T-helper 2 cell treated with Interferon-gamma antibody and Interleukin-4, amounts not matched to agents 100 ng/mL and 5 ng/mL, for 36 hours (primary cell): ENCODE measurements around the gene TMEM59. TPM values are rescaled to one million over a fixed set of nuclear protein-coding genes. Genes with fewer than 3 reads are reported as not detected.
"Not testable (repeated sequence)": the region's sequence is repeated elsewhere in the genome, so short reads cannot be mapped to it uniquely, and the experiment has no call there.

ENCODE experiments used
- intact Hi-C: fragments of 100-400 bp; cut with micrococcal nuclease; formaldehyde crosslinking; loops from one replicate; pipeline ENCODE4 v1.15.1; 2023
- total RNA-seq: library from RNA; stranded (reverse); gene quantifications from 2 replicates; pipeline ENCODE4 v1.2.3, GENCODE V29; 2022

Gene TMEM59
- total RNA-seq, 1 donor from 2014 or later = 154 TPM

DNA sequence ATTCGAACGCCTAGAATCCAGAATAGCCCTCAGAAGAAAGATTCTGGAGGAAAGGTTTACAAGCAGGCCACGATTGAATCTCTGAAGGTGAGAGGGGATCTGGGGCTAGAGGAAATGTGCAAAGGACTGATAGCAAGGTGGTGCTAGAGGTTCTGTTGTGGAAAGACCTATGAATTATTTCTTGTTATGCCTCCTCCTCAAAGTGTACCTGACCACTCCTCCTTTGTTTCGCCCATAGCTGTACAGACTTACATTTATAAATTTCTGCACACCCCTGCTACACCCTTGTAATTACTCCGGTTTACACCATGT lies 1.4 kb upstream of the TMEM59 start:
- intact Hi-C loops = loop anchor here (5.0 to 10.0 kb wide), 3 partner anchors 433 to 750 kb away; partner anchors contain the start of genes LRP8 and TTC22

- intact Hi-C loops = loop anchor here (1.0 to 10.0 kb wide), 9 partner anchors 16 to 833 kb away; partner anchors contain the start of genes DHCR24, LRP8, LRRC42 and TTC22
Observed at GRCh38 chr1:54053745-54054437, 887 bp upstream of the TMEM59 start.

GRCh38 chr1:54052431-54052933 lies 522 bp downstream of the TMEM59 start:
- intact Hi-C loops = loop anchor here (2.0 to 10.0 kb wide), 5 partner anchors 435 to 834 kb away; partner anchors contain the start of genes DHCR24, LRP8, TTC22 and TTC4

DNA sequence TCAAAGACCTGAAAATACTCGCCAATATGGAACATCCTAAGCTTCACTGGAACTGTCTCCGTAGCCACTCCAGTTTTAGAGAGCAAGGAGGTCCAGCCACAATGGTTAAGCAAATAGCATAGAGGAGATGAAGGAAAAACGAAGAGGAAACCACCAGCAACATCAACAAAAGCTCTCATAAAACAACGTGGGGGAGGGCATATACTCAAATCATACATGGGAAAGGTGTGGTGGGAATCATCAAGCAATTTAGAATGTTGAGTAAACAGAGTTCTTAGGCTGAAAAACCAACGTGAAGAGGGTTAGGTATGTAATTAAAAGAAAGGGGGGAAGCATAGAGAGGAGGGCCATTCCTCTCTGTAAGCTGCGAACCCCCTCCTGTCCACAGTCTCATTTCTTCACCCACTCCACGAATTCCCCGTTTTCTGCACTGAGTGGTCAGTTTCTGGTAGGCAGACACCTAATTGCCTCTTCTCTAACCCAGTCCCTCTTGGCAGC lies 1.0 kb downstream of the TMEM59 start:
- intact Hi-C loops = loop anchor here (2.0 to 10.0 kb wide), 5 partner anchors 435 to 835 kb away; partner anchors contain the start of genes DHCR24, LRP8, TTC22 and TTC4

- intact Hi-C loops = loop anchor here (5.0 to 10.0 kb wide), 3 partner anchors 437 to 754 kb away; partner anchors contain the start of genes LRP8 and TTC22
Observed at GRCh38 chr1:54050435-54050834, 2.6 kb downstream of the TMEM59 start.

DNA sequence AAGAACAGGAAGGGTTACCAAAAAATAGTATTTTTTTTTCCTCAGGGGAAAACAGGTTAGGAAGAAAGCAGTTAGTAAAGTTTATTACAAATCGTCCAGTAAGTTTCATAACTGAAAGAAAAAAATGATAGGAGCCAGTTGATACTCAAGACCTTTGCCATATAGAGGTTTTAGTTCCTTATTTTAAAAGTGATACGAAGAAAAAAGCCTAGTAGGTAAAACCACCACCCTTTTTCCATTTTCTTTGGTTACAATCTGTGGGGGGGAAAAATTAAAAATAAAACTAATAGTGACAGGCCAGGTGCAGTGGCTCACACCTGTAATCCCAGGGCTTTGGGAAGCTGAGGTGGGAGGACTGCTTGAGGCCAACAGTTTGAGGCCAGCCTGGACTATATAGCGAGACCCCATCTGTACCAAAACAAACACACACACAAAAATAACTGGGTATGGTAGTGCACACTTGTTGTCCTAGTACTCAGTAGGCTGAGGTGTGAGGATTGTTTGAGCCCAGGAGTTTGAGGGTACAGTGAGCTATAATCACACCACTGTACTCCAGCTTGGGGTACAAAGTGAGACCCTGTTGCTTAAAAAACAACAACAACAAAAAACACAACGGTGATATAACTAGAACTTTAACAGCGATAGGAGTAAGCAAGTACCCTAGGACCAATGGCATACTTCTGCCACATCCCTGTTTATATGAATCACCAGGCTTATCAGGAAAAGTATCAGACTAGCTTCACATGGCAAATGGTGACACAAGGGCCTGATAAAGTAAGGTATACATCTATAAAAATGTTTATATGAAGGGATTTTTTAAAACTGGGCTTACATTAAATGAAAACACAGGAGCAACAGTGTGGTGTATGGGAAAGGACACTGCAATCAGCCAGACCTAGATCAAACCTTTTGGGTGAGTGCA lies 5.4 kb downstream of the TMEM59 start:
- intact Hi-C loops = no loop called here

DNA sequence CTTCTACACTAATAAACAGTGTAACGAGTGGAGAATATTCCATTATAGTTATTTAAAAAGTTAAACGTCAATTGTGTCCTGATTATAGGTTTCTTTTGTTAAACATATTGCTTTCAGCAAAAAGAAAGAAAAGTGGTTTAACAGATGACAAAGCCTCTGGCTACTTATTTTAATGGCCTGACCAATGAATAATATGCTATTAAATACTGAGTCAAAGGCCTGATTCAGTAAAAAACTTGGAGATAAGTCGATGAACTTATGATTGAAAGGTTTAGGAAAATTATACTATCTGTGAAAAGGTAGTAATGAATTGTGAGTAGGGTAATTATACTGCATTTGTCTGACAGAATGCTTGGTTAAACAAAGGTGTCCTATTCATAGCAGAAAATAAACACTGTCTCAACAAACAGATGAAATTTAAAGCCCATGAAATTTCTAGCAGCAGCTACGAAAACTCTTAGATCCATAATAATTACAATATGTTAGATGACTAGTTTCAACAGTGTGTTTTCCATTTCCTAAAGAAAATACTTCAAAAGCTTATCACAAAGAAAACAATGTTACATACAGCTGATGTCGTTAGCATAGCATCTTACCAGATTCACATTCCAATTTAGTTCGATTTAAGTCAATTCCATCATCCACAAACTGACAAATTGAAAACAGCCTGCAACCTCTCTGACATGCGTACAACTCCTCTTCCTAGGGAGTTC lies 6.2 kb downstream of the TMEM59 start:
- intact Hi-C loops = no loop called here

- intact Hi-C loops = no loop called here
Observed at GRCh38 chr1:54045496-54045895, 7.5 kb downstream of the TMEM59 start.

- intact Hi-C loops = no loop called here
Observed at GRCh38 chr1:54041806-54042205, 11.2 kb downstream of the TMEM59 start.

- intact Hi-C loops = no loop called here
Observed at GRCh38 chr1:54037476-54037875, 15.5 kb downstream of the TMEM59 start.

DNA sequence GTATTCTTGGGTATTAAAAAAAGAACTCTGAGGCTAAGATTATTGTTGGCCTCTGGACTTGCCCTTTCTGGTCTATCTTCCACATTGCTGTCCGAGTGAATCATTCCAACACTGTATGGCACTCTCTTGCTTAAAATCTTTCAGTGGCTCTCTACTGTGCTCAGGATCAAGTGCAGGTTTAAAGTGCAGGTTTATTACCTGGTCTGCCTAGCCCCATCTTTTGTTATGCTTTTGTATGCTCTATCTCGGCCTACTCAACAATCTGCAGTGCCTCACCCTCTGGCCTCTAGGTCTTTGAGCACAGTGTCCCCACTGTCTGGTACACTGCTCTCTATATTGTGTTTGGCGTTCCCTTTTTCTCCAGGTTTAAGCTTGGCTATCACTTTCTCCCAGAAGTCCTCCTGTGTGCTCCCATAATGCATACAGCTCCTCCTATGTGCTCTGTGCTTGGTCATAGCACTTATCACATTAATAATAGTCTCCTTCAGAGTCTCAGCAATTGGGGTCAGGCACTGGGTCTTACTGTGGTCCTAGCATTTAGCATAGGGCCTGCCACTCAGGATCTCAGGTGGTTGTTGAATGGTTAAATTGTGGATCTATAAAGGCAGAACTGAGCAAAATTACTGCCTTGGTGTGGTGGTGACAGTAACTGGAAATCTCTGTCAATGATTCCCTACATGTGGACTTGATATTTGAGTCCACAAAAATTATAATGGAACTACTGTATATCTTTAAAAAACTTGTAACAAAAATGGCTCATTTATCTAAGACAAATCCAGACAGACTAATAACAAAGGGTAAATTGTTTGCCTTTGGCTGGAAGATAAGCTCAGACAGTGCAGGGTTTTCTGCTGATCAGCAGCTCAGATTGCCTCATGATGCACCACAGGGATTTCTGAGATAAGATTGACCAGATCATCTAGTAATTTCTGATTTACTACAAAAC lies 24.4 kb downstream of the TMEM59 start:
- intact Hi-C loops = no loop called here

DNA sequence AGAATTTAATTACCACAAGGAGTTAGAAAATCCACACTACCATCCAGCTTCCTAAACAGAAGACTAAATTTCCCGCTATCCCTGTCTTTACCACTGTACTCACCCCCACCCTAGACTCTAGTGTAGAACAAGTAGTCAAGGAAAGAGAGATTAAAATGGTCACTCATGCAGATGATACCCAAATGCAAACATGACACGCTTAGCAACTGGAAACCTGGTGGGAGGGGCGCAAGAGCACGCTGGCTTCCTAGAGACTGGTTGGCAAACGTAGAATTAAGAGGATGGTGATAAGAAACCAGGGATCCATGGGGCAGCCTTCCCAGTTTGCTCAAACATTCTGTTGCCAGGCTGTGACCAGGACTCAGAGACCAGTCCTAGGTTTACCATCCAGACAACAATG lies 25.2 kb downstream of the TMEM59 start:
- intact Hi-C loops = no loop called here

GRCh38 chr1:54024811-54025210 lies 28.2 kb downstream of the TMEM59 start:
- intact Hi-C loops = not testable (repeated sequence)

DNA sequence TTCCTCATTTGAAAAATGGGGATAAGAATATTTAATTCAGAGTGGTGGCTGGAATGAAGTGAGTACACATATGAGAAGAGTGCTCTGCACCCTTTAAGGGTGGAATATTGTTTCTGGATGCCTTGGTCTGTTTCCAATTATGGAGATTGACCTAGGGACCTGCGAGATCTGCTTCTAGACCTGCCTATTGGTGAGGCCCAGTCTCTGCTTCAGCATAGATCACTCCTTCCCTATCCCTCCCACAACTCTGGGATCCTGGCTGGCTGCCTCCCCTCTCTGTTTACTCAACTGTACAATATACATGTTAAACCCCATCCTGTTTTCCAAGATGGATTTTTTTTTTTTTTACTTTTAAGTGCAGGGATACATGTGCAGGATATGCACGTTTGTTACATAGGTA lies 28.6 kb downstream of the TMEM59 start:
- intact Hi-C loops = no loop called here

GRCh38 chr1:54019562-54020176 lies 33.3 kb downstream of the TMEM59 start:
- intact Hi-C loops = not testable (repeated sequence)

- intact Hi-C loops = no loop called here
Observed at GRCh38 chr1:54018635-54019034, 34.4 kb downstream of the TMEM59 start.

- intact Hi-C loops = no loop called here
Observed at GRCh38 chr1:54017979-54018378, 35.0 kb downstream of the TMEM59 start, which contains the start of gene LDLRAD1. LDLRAD1 (minus strand) TSS chr1:54018186; CDS start chr1:54018112, 74 bp downstream.

GRCh38 chr1:54016343-54017282 lies 36.4 kb downstream of the TMEM59 start:
- intact Hi-C loops = no loop called here
